Neural cell (in vitro differentiated cells): Measurements from ENCODE around the gene IGIP.

ENCODE experiments used
- CTCF ChIP-seq: fragments of 450-650 bp; IDR thresholded peaks from 2 replicates; pipeline ENCODE4 v1.5.1; 2014; ENCODE audit warnings: antibody characterized with exemption, mild to moderate bottlenecking, moderate library complexity; ENCODE audit not compliant: poor library complexity, severe bottlenecking
- EZH2 ChIP-seq: fragments of 200-600, 300-800 bp; shearing (Covaris generic), sonication (generic); IDR thresholded peaks from 2 replicates; pipeline ENCODE4 v1.6.1; 2014; ENCODE audit warnings: antibody characterized with exemption, low read length, borderline replicate concordance, mild to moderate bottlenecking; ENCODE audit not compliant: insufficient read depth, poor library complexity, severe bottlenecking

GRCh38 chr5:140116716-140117115 lies 9.0 kb upstream of the IGIP start:
- TF ChIP-seq EZH2 (no peak), CTCF (no peak)
